Activated effector memory CD4-positive, alpha-beta T cell treated with anti-CD3 and anti-CD28 coated beads, Interleukin-2, amount 50 U/mL, for 16 hours (primary cell): Measurements from ENCODE around the gene LGALS3.

Experiments
- DNase-seq: peaks from one replicate; pipeline ENCODE4 v3.0.0-alpha.2; 2020

The LGALS3 gene

GRCh38 chr14:55191203-55192053 is 62.4 kb downstream of the LGALS3 start, which contains the start of gene DLGAP5:
Gene DLGAP5 (minus strand): TSS chr14:55191585. CDS start chr14:55189179, 2,406 bp downstream.
- DNase-seq: peak; percentile 96

- no peak for DNase-seq
These were observed 63.1 kb downstream of the LGALS3 start for GRCh38 chr14:55192054-55192621.

GRCh38 chr14:55194656-55195355 is 65.8 kb downstream of the LGALS3 start:
- DNase-seq: no peak
